MCF 10A (cell line): ENCODE measurements around the gene SCN8A. TPM values are rescaled to one million over a fixed set of nuclear protein-coding genes. Genes with fewer than 3 reads are reported as not detected.

ENCODE experiments used
- BruUV-seq: library from RNA; stranded (reverse); fragments of 400-500 nt; replicated peaks from 2 replicates; lab custom pipeline; 2021; lab: Mats Ljungman, UMichigan
- CTCF ChIA-PET: fragments of 300-600 bp; sonication (Branson Sonifier 250); formaldehyde crosslinking; extraction: SDS; loops from one replicate; lab custom pipeline; 2021; ENCODE audit warnings: antibody characterized with exemption, inconsistent platforms; lab: Yijun Ruan, JAX
- POLR2A ChIA-PET: fragments of 300-600, 350-650 bp; sonication (Branson Sonifier 250); formaldehyde crosslinking; extraction: SDS; loops from one replicate; lab custom pipeline; 2020; ENCODE audit warnings: antibody characterized with exemption, inconsistent platforms; lab: Yijun Ruan, JAX
- DNase-seq: peaks from one replicate; pipeline ENCODE4 v3.0.0-alpha.2; 2018; ENCODE audit not compliant: unreplicated experiment
- H3K27ac Mint-ChIP-seq: one replicate; pipeline ENCODE4 v1.8.0; 2022; ENCODE audit warnings: mild to moderate bottlenecking, low read depth, mixed read lengths; ENCODE audit not compliant: unreplicated experiment
- H3K27me3 Mint-ChIP-seq: one replicate; pipeline ENCODE4 v1.8.0; 2022; ENCODE audit warnings: mixed read lengths; ENCODE audit not compliant: insufficient read depth, unreplicated experiment
- H3K36me3 Mint-ChIP-seq: one replicate; pipeline ENCODE4 v1.8.0; 2022; ENCODE audit warnings: mild to moderate bottlenecking, moderate library complexity, mixed read lengths; ENCODE audit not compliant: insufficient read depth, unreplicated experiment
- H3K4me1 Mint-ChIP-seq: one replicate; pipeline ENCODE4 v1.8.0; 2022; ENCODE audit warnings: mixed read lengths; ENCODE audit not compliant: insufficient read depth, unreplicated experiment
- H3K4me3 Mint-ChIP-seq: one replicate; pipeline ENCODE4 v1.8.0; 2022; ENCODE audit warnings: mild to moderate bottlenecking, moderate library complexity, mixed read lengths; ENCODE audit not compliant: unreplicated experiment
- H3K9me3 Mint-ChIP-seq: one replicate; pipeline ENCODE4 v1.8.0; 2022; ENCODE audit warnings: mixed read lengths; ENCODE audit not compliant: unreplicated experiment
- intact Hi-C: fragments of 100-400 bp; cut with micrococcal nuclease; formaldehyde crosslinking; loops from 2 replicates; pipeline ENCODE4 v1.14.1; 2022
- total RNA-seq: library from RNA; stranded (reverse); gene quantifications from 2 replicates; pipeline ENCODE4 v1.2.3, GENCODE V29; 2022
- TF ChIP-seq, protein P1 (sequence below): fragments of 200-600 bp; IDR thresholded peaks from one replicate; pipeline ENCODE4 v1.8.0; 2022; ENCODE audit warnings: antibody characterized with exemption, mild to moderate bottlenecking; ENCODE audit not compliant: unreplicated experiment

The SCN8A gene
- total RNA-seq, 1 experiment from 2014 or later, result 0.70 TPM

DNA sequence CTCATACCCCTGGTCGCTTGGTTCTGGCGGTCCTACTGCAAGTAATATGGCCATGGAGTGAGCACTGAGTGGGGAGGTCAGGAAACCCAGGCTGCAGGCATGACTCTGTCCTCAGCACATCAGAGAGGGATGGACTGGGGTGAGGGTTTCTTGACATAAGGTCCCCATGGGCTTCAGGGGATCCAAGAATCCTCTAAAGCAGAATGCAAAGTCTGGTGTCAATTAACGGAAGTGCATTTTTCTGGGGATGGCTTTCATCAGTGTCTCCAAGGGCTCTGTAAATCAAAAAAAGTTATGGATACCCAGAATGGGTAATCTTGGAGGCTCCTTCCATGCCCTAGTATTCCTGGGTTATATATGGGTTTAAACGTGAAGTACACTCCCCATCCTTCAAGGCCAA lies 253.8 kb downstream of the SCN8A start:
- peaks cover 60% of the 10 kb centered on the region for H3K27me3 Mint-ChIP-seq
- ChIA-PET CTCF (interaction anchor here (0.6 kb wide), 1 partner anchor 25 kb away, joined by 3 read pairs; no protein-coding TSS in a partner anchor), POLR2A (no interaction called here)
- no peak overlapping the region for H3K4me3 Mint-ChIP-seq
- intact Hi-C loops, result no loop called here
- no peak for DNase-seq
- no TSS peak for BruUV-seq
- TF ChIP-seq, protein P1, sequence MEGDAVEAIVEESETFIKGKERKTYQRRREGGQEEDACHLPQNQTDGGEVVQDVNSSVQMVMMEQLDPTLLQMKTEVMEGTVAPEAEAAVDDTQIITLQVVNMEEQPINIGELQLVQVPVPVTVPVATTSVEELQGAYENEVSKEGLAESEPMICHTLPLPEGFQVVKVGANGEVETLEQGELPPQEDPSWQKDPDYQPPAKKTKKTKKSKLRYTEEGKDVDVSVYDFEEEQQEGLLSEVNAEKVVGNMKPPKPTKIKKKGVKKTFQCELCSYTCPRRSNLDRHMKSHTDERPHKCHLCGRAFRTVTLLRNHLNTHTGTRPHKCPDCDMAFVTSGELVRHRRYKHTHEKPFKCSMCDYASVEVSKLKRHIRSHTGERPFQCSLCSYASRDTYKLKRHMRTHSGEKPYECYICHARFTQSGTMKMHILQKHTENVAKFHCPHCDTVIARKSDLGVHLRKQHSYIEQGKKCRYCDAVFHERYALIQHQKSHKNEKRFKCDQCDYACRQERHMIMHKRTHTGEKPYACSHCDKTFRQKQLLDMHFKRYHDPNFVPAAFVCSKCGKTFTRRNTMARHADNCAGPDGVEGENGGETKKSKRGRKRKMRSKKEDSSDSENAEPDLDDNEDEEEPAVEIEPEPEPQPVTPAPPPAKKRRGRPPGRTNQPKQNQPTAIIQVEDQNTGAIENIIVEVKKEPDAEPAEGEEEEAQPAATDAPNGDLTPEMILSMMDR, result no peak
- no peaks in the 10 kb centered on the region for H3K36me3 Mint-ChIP-seq
- no peaks in the 10 kb centered on the region for H3K9me3 Mint-ChIP-seq
- H3K4me1 Mint-ChIP-seq, result no peaks in the 10 kb centered on the region
- H3K27ac Mint-ChIP-seq, result no peak overlapping the region

- Mint-ChIP-seq H3K36me3 (no peaks in the 10 kb centered on the region), H3K27ac (no peak overlapping the region), H3K27me3 (peaks cover 60% of the 10 kb centered on the region), H3K9me3 (no peaks in the 10 kb centered on the region), H3K4me3 (no peak overlapping the region), H3K4me1 (no peaks in the 10 kb centered on the region)
- ChIA-PET POLR2A (no interaction called here), CTCF (no interaction called here)
- intact Hi-C loops, result no loop called here
- BruUV-seq, result no TSS peak
- TF ChIP-seq, protein P1, result no peak
- DNase-seq, result no peak
Measured at GRCh38 chr12:51845482-51845881, 254.4 kb downstream of the SCN8A start.

GRCh38 chr12:51846271-51846691 lies 255.2 kb downstream of the SCN8A start:
- H3K36me3 Mint-ChIP-seq, result no peaks in the 10 kb centered on the region
- ChIA-PET POLR2A (interaction anchor here (0.7 kb wide), 1 partner anchor 13 kb away, joined by 5 read pairs; no protein-coding TSS in a partner anchor), CTCF (no interaction called here)
- H3K9me3 Mint-ChIP-seq, result no peaks in the 10 kb centered on the region
- no peak for DNase-seq
- TF ChIP-seq, protein P1, result no peak
- H3K4me3 Mint-ChIP-seq, result no peak overlapping the region
- H3K4me1 Mint-ChIP-seq, result no peaks in the 10 kb centered on the region
- no TSS peak for BruUV-seq
- H3K27ac Mint-ChIP-seq, result no peak overlapping the region
- H3K27me3 Mint-ChIP-seq, result peaks cover 68% of the 10 kb centered on the region
- intact Hi-C loops, result no loop called here

GRCh38 chr12:51846911-51847642 lies 256.0 kb downstream of the SCN8A start:
- no peak for DNase-seq
- TF ChIP-seq, protein P1, result no peak
- CTCF ChIA-PET, result no interaction called here
- H3K27me3 Mint-ChIP-seq, result peaks cover 69% of the 10 kb centered on the region
- no TSS peak for BruUV-seq
- H3K27ac Mint-ChIP-seq, result no peak overlapping the region
- H3K4me3 Mint-ChIP-seq, result no peak overlapping the region
- H3K9me3 Mint-ChIP-seq, result no peaks in the 10 kb centered on the region
- POLR2A ChIA-PET, result no interaction called here
- no peaks in the 10 kb centered on the region for H3K4me1 Mint-ChIP-seq
- intact Hi-C loops, result no loop called here
- H3K36me3 Mint-ChIP-seq, result no peaks in the 10 kb centered on the region
